GM12878 (cell line): ENCODE results near the gene SLC23A1. TPM values are rescaled to one million over a fixed set of nuclear protein-coding genes. Genes with fewer than 3 reads are reported as not detected.

ENCODE experiments used
- ATAC-seq: fragments of 200-7000 bp; cut with Tn5 transposase; 3 replicates; pipeline ENCODE4 v1.9.1; 2020; ENCODE audit warnings: mild to moderate bottlenecking, moderate library complexity
- BruUV-seq: library from RNA; stranded (reverse); fragments of 400-500 nt; replicated peaks from 2 replicates; lab custom pipeline; 2021; lab: Mats Ljungman, UMichigan
- CTCF ChIA-PET: fragments of 300-600 bp; sonication (Branson Sonifier 250); formaldehyde crosslinking; extraction: SDS; loops from one replicate; lab custom pipeline; 2021; ENCODE audit warnings: inconsistent platforms; lab: Yijun Ruan, JAX
- POLR2A ChIA-PET: fragments of 350-600 bp; formaldehyde crosslinking; extraction: SDS; loops from one replicate; lab custom pipeline; 2021; ENCODE audit warnings: inconsistent platforms; lab: Charles Lee
- RAD21 ChIA-PET: fragments of 300-600 bp; sonication (Branson Sonifier 250); formaldehyde crosslinking; loops from one replicate; lab custom pipeline; 2023; ENCODE audit warnings: antibody characterized with exemption; ENCODE audit not compliant: unreplicated experiment; lab: Charles Lee
- SMC1A ChIA-PET: fragments of 300-600 bp; sonication (Branson Sonifier 250); formaldehyde crosslinking; loops from one replicate; lab custom pipeline; 2023; ENCODE audit not compliant: unreplicated experiment, uncharacterized antibody; lab: Charles Lee
- DNase-seq: peaks from one replicate; pipeline ENCODE4 v3.0.0-alpha.2; 2011; ENCODE audit warnings: low read depth, low spot score
- FAIRE-seq: peaks from 3 replicates; lab custom pipeline; 2011; peaks lifted over from hg19 to GRCh38; lab: Jason Lieb, UNC
- H2AFZ ChIP-seq: 2 replicates; pipeline ENCODE4 v1.6.0; 2011; ENCODE audit warnings: low read depth, low read length, control low read depth; ENCODE audit not compliant: control insufficient read depth
- H3K27ac ChIP-seq: 2 replicates; pipeline ENCODE4 v1.5.1; 2011; ENCODE audit warnings: control low read depth; ENCODE audit not compliant: control insufficient read depth, insufficient read depth
- H3K27me3 ChIP-seq, 2 experiments: replicated peaks in 1 of 2; 2 replicates each; pipeline versions ENCODE4 v1.6.0 to v1.6.1; 2011; ENCODE audit warnings: low read length in 1 of 2; ENCODE audit not compliant: control insufficient read depth in 2 of 2, insufficient read depth in 2 of 2
- H3K36me3 ChIP-seq, 2 experiments: 2 replicates each; pipeline ENCODE4 v1.5.1; 2011; ENCODE audit warnings: low read length in 1 of 2; ENCODE audit not compliant: control insufficient read depth in 2 of 2, insufficient read depth in 2 of 2
- H3K4me1 ChIP-seq: 2 replicates; pipeline ENCODE4 v1.6.1; 2011; ENCODE audit warnings: mild to moderate bottlenecking, low read length, moderate library complexity, mixed read lengths; ENCODE audit not compliant: control insufficient read depth, insufficient read depth
- H3K4me2 ChIP-seq: 2 replicates; pipeline ENCODE4 v1.6.0; 2011; ENCODE audit warnings: control low read depth; ENCODE audit not compliant: control insufficient read depth, insufficient read depth
- H3K4me3 ChIP-seq: fragments of 200-600 bp; sonication (generic); 2 replicates; pipeline ENCODE4 v1.5.1; 2016
- H3K79me2 ChIP-seq: 2 replicates; pipeline ENCODE4 v1.6.0; 2011; ENCODE audit warnings: low read length; ENCODE audit not compliant: control insufficient read depth, insufficient read depth
- H3K9ac ChIP-seq: 2 replicates; pipeline ENCODE4 v1.8.0; 2011; ENCODE audit warnings: low read length, control low read depth, mixed read lengths; ENCODE audit not compliant: control insufficient read depth, insufficient read depth
- H3K9me3 ChIP-seq: replicated peaks from 3 replicates; pipeline ENCODE4 v1.5.1; 2011; ENCODE audit warnings: mild to moderate bottlenecking, low read length; ENCODE audit not compliant: control insufficient read depth, insufficient read depth
- H4K20me1 ChIP-seq: 2 replicates; pipeline ENCODE4 v1.6.0; 2011; ENCODE audit not compliant: control insufficient read depth, insufficient read depth
- BHLHE40 ChIP-seq, 2 experiments: fragments of 450-650 bp in 1 of 2; IDR thresholded peaks; 2 replicates each; pipeline ENCODE4 v1.6.1; 2011 to 2017; ENCODE audit warnings: low read depth in 2 of 2, borderline replicate concordance in 1 of 2, improper control_type of control experiment in 1 of 2, low read length in 1 of 2, mild to moderate bottlenecking in 1 of 2
- E4F1 ChIP-seq: fragments of 450-650 bp; IDR thresholded peaks from 2 replicates; pipeline ENCODE4 v1.6.1; 2018; ENCODE audit warnings: borderline replicate concordance, mild to moderate bottlenecking; ENCODE audit not compliant: partially characterized antibody
- MEF2B ChIP-seq: fragments of 450-650 bp; IDR thresholded peaks from 2 replicates; pipeline ENCODE4 v1.6.1; 2018; ENCODE audit warnings: mild to moderate bottlenecking, moderate library complexity; ENCODE audit not compliant: partially characterized antibody, poor library complexity, severe bottlenecking
- SIN3A ChIP-seq: IDR thresholded peaks from 2 replicates; pipeline ENCODE4 v1.6.1; 2012; ENCODE audit warnings: low read depth, low read length, improper control_type of control experiment
- ZNF592 ChIP-seq: fragments of 450-650 bp; IDR thresholded peaks from 2 replicates; pipeline ENCODE4 v1.6.1; 2017; ENCODE audit warnings: mild to moderate bottlenecking, moderate library complexity
- WGBS: methylation state at CpG from one replicate; pipeline ENCODE4 v1.1.6; 2016; ENCODE audit warnings: low lambda C conversion rate; ENCODE audit not compliant: insufficient replicate concordance, insufficient coverage; ENCODE audit errors: missing lambda C conversion rate; 5-methylcytosine and 5-hydroxymethylcytosine counted together
- in situ Hi-C: fragments of 300-500 bp; cut with MboI; formaldehyde crosslinking; loops from 9 replicates; pipeline ENCODE4 v1.14.3; 2018; ENCODE audit warnings: mixed read lengths
- intact Hi-C: fragments of 100-400 bp; cut with micrococcal nuclease; formaldehyde crosslinking; loops from one replicate; pipeline ENCODE4 v1.14.2; 2022; ENCODE audit not compliant: unreplicated experiment
- polyA plus RNA-seq, 11 experiments: library from polyadenylated mRNA; depleted of rRNA in 4 of 11; unstranded in 6 of 11; stranded (reverse) in 5 of 11; fragments of >200 nt; fragmentation: Nextera tagmentation in 4 of 11; fragmentation: Illumina TruSeq in 1 of 11; extraction: Ambion mirVana in 4 of 11; extraction: Trizol in 1 of 11; gene quantifications; 1 replicate in 1 of 11; 2 replicates in 10 of 11; pipeline versions ENCODE4 v1.2.1 to v1.2.3, GENCODE V29; 2011 to 2016; ENCODE audit warnings: inconsistent platforms in 2 of 11, missing spikeins in 2 of 11, low read depth in 1 of 11
- total RNA-seq, 4 experiments: library from RNA; depleted of rRNA in 3 of 4; stranded (reverse); fragments of >200 nt in 3 of 4; fragmentation: Illumina TruSeq in 1 of 4; extraction: Trizol in 1 of 4; gene quantifications; 2 replicates each; pipeline versions ENCODE4 v1.2.1 to v1.2.3, GENCODE V29; 2013 to 2021

Gene SLC23A1
- total and polyA plus RNA-seq, 10 of the 15 experiments (the other 5 are each of a cell fraction or from before 2014, with no cell fraction given): 0.35 to 4.7 (median 1.6) TPM

- intact Hi-C loops (no loop called here), in situ Hi-C loops (no loop called here)
- Histone ChIP-seq H3K79me2 (no peaks in the 10 kb centered on the region), H3K27me3 (no peaks in the 10 kb centered on the region), H3K4me1 (no peaks in the 10 kb centered on the region), H2AFZ (no peak overlapping the region), H3K9me3 (no peaks in the 10 kb centered on the region), H3K27ac (no peak overlapping the region), H3K9ac (no peak overlapping the region), H3K4me3 (no peak overlapping the region), H3K36me3 (no peaks in the 10 kb centered on the region; a peak in 1 of 4 replicates), H4K20me1 (no peaks in the 10 kb centered on the region), H3K4me2 (no peak overlapping the region)
- BruUV-seq: no TSS peak
- POLR2A ChIA-PET: interaction anchor here (0.6 to 0.9 kb wide), 2 partner anchors 12 to 350 kb away, joined by 3 to 4 read pairs; no protein-coding TSS in a partner anchor
- no peak for ATAC-seq
- TF ChIP-seq ZNF592 (no peak), E4F1 (no peak), BHLHE40 (IDR thresholded peaks at IDR 0.05; ENCODE audit: borderline replicate concordance in 1 of 2, low read depth in 2 of 2, low read length in 1 of 2) (no peak), SIN3A (no peak), MEF2B (no peak)
- RAD21 ChIA-PET: interaction anchor here (1.6 kb wide), 1 partner anchor 82 kb away, joined by 6 read pairs; no protein-coding TSS in a partner anchor
- FAIRE-seq: no peak
- SMC1A ChIA-PET: interaction anchor here (0.6 to 2.6 kb wide), 9 partner anchors 7 to 143 kb away, joined by 3 to 17 read pairs (median 3); partner anchors contain the start of gene DNAJC18
- DNase-seq: no peak
- WGBS: 64% methylated on average over 2 of the region's 2 CpGs
- CTCF ChIA-PET: interaction anchor here (1.1 to 1.6 kb wide), 7 partner anchors 9 to 87 kb away, joined by 3 to 7 read pairs (median 4); partner anchors contain the start of gene SPATA24
Observed at GRCh38 chr5:139430015-139430414, 46.9 kb upstream of the SLC23A1 start.
